ENCODE measurements around the gene CGB5.
"Not testable (repeated sequence)": the region's sequence is repeated elsewhere in the genome, so short reads cannot be mapped to it uniquely, and the experiment has no call there.

Gene CGB5

GRCh38 chr19:49070416-49070815, 26.8 kb downstream of the CGB5 start:
- Histone ChIP-seq H3K9me3 (ENCODE audit: control insufficient read depth, low read length) (no peaks in the 10 kb centered on the region), H3K27ac (ENCODE audit: insufficient read depth, low read depth, low read length, poor library complexity, severe bottlenecking) (no peak overlapping the region), H3K4me1 (ENCODE audit: control insufficient read depth, insufficient read depth, low read length) (peaks cover 9% of the 10 kb centered on the region), H3K27me3 (ENCODE audit: control insufficient read depth, insufficient read depth, low read length, poor library complexity, severe bottlenecking) (peaks cover 83% of the 10 kb centered on the region), H3K36me3 (ENCODE audit: control insufficient read depth, insufficient read depth, low read length) (no peaks in the 10 kb centered on the region), H3K4me3 (ENCODE audit: insufficient read depth, low read depth, low read length) (no peak overlapping the region)
- 94% methylated on average over 21 of the region's 21 CpGs for WGBS, 2 experiments

GRCh38 chr19:49071860-49072547, 28.4 kb downstream of the CGB5 start:
- H3K36me3 ChIP-seq (ENCODE audit: control insufficient read depth, insufficient read depth, low read length) = no peaks in the 10 kb centered on the region
- H3K27ac ChIP-seq (ENCODE audit: insufficient read depth, low read depth, low read length, poor library complexity, severe bottlenecking) = no peak overlapping the region
- no peaks in the 10 kb centered on the region for H3K9me3 ChIP-seq (ENCODE audit: control insufficient read depth, low read length)
- peaks cover 67% of the 10 kb centered on the region for H3K27me3 ChIP-seq (ENCODE audit: control insufficient read depth, insufficient read depth, low read length, poor library complexity, severe bottlenecking)
- 26% methylated on average over 93 of the region's 93 CpGs for WGBS, 2 experiments
- no peak overlapping the region for H3K4me3 ChIP-seq (ENCODE audit: insufficient read depth, low read depth, low read length)
- no peaks in the 10 kb centered on the region for H3K4me1 ChIP-seq (ENCODE audit: control insufficient read depth, insufficient read depth, low read length)

- WGBS, 2 experiments = 72 to 76% methylated on average over 21 to 22 of the region's 23 CpGs
- Histone ChIP-seq H3K9me3 (ENCODE audit: control insufficient read depth, low read length) (no peaks in the 10 kb centered on the region), H3K27ac (ENCODE audit: insufficient read depth, low read depth, low read length, poor library complexity, severe bottlenecking) (no peak overlapping the region), H3K36me3 (ENCODE audit: control insufficient read depth, insufficient read depth, low read length) (no peaks in the 10 kb centered on the region), H3K4me1 (ENCODE audit: control insufficient read depth, insufficient read depth, low read length) (no peaks in the 10 kb centered on the region), H3K4me3 (ENCODE audit: insufficient read depth, low read depth, low read length) (no peak overlapping the region), H3K27me3 (ENCODE audit: control insufficient read depth, insufficient read depth, low read length, poor library complexity, severe bottlenecking) (peaks cover 59% of the 10 kb centered on the region)
Observed at GRCh38 chr19:49073514-49074378, 30.1 kb downstream of the CGB5 start.

GRCh38 chr19:49074869-49075268, 31.2 kb downstream of the CGB5 start:
- WGBS, 2 experiments = 24 to 32% methylated on average over 7 to 8 of the region's 9 CpGs
- not testable (repeated sequence) for H3K9me3 ChIP-seq (ENCODE audit: control insufficient read depth, low read length); H3K36me3 ChIP-seq (ENCODE audit: control insufficient read depth, insufficient read depth, low read length); H3K4me3 ChIP-seq (ENCODE audit: insufficient read depth, low read depth, low read length); H3K27ac ChIP-seq (ENCODE audit: insufficient read depth, low read depth, low read length, poor library complexity, severe bottlenecking); H3K4me1 ChIP-seq (ENCODE audit: control insufficient read depth, insufficient read depth, low read length)
- H3K27me3 ChIP-seq (ENCODE audit: control insufficient read depth, insufficient read depth, low read length, poor library complexity, severe bottlenecking) = peaks cover 47% of the 10 kb centered on the region

DNA sequence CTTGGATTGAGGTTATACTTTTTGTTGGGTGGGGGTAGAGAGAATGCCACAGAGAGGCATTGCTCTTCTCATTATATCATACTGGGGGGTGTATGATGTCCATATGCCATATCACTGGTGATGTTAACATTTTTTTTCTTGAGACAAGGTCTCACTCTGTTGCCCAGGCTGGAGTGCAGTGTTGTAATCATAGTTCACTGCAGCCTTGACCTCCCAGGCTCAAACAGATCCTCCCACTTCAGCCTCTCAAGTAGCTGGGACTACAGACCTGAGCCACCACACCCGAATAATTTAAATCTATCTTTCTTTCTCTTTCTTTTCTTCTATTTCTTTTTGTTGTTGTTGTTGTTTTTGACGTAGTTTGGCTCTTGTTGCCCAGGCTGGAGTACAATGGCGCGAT, 36.7 kb downstream of the CGB5 start:
- Histone ChIP-seq H3K4me1 (ENCODE audit: control insufficient read depth, insufficient read depth, low read length) (no peaks in the 10 kb centered on the region), H3K27ac (ENCODE audit: insufficient read depth, low read depth, low read length, poor library complexity, severe bottlenecking) (no peak overlapping the region), H3K4me3 (ENCODE audit: insufficient read depth, low read depth, low read length) (no peak overlapping the region), H3K27me3 (ENCODE audit: control insufficient read depth, insufficient read depth, low read length, poor library complexity, severe bottlenecking) (peaks cover 10% of the 10 kb centered on the region), H3K36me3 (ENCODE audit: control insufficient read depth, insufficient read depth, low read length) (no peaks in the 10 kb centered on the region), H3K9me3 (ENCODE audit: control insufficient read depth, low read length) (no peaks in the 10 kb centered on the region)
- 85 to 90% methylated on average over 4 of the region's 4 CpGs for WGBS, 2 experiments

DNA sequence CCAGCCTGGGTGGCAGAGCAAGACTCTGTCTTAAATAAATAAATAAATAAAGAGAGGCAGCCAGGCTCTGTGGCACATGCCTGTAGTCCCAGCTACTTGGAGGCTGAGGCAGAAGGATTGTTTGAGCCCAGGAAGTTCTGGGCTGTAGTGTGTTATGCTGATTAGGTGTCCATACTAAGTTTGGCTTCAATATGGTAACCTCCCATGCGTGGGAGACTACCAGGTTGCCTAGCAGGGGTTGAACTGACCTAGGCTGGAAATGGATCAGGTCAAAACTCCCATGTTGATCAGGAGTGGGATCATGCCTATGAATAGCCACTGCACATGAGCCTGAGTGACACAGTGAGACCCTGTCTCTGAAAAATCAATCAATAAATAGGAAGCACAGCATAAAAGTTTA, 37.6 kb downstream of the CGB5 start:
- H3K4me3 ChIP-seq (ENCODE audit: insufficient read depth, low read depth, low read length) = no peak overlapping the region
- no peaks in the 10 kb centered on the region for H3K4me1 ChIP-seq (ENCODE audit: control insufficient read depth, insufficient read depth, low read length)
- no peaks in the 10 kb centered on the region for H3K36me3 ChIP-seq (ENCODE audit: control insufficient read depth, insufficient read depth, low read length)
- WGBS, 2 experiments = 80 to 81% methylated on average over 1 of the region's 1 CpG
- no peaks in the 10 kb centered on the region for H3K9me3 ChIP-seq (ENCODE audit: control insufficient read depth, low read length)
- peaks cover 10% of the 10 kb centered on the region for H3K27me3 ChIP-seq (ENCODE audit: control insufficient read depth, insufficient read depth, low read length, poor library complexity, severe bottlenecking)
- H3K27ac ChIP-seq (ENCODE audit: insufficient read depth, low read depth, low read length, poor library complexity, severe bottlenecking) = no peak overlapping the region

DNA sequence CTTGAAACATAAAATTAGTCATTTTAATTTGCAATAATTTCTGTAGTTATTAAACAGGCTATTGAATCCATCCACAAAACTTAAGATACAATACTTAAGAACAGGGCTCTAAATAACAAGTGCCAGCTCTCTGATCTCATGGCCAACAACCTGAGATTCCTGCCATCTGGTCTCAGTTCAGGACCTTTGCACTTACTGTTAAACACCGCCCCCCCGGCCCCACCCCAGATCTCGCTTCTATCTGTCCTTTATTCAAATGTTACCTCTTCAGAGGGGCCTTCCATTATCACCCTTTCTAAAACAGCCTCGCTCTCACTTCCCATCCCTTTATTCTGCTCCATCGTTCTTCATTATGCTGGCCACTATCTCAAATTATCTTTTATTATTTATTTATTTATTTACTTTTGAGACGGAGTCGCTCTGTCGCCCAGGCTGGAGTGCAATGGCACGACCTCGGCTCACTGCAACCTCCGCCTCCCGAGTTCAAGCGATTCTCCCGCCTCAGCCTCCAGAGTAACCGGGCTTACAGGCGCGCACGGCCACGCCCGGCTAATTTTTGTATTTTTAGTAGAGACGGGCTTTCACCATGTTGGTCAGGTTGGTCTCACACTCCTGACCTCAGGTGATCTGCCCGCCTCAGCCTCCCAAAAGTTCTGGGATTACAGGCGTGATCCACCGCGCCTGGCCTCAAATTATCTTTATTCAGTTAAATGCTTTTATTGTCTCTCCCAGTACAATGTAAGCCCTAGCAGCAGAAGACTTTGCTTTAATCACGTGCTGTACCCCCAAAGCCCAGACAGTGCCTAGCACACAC, 40.8 kb downstream of the CGB5 start:
- no peak overlapping the region for H3K27ac ChIP-seq (ENCODE audit: insufficient read depth, low read depth, low read length, poor library complexity, severe bottlenecking)
- peak overlapping the region; percentile 62 for H3K4me3 ChIP-seq (ENCODE audit: insufficient read depth, low read depth, low read length)
- peaks cover 10% of the 10 kb centered on the region for H3K27me3 ChIP-seq (ENCODE audit: control insufficient read depth, insufficient read depth, low read length, poor library complexity, severe bottlenecking)
- H3K9me3 ChIP-seq (ENCODE audit: control insufficient read depth, low read length) = no peaks in the 10 kb centered on the region
- peaks cover 4% of the 10 kb centered on the region for H3K4me1 ChIP-seq (ENCODE audit: control insufficient read depth, insufficient read depth, low read length)
- peaks cover 22% of the 10 kb centered on the region for H3K36me3 ChIP-seq (ENCODE audit: control insufficient read depth, insufficient read depth, low read length)
- 80 to 84% methylated on average over 26 of the region's 26 CpGs for WGBS, 2 experiments

GRCh38 chr19:49085020-49085867, 41.6 kb downstream of the CGB5 start, which contains the start of gene SNRNP70:
Gene SNRNP70 (plus strand): TSS chr19:49085451. CDS start chr19:49086415, 964 bp downstream.
- no peaks in the 10 kb centered on the region for H3K9me3 ChIP-seq (ENCODE audit: control insufficient read depth, low read length)
- WGBS, 2 experiments = 0% methylated on average over 89 of the region's 89 CpGs
- H3K4me1 ChIP-seq (ENCODE audit: control insufficient read depth, insufficient read depth, low read length) = peaks cover 4% of the 10 kb centered on the region

DNA sequence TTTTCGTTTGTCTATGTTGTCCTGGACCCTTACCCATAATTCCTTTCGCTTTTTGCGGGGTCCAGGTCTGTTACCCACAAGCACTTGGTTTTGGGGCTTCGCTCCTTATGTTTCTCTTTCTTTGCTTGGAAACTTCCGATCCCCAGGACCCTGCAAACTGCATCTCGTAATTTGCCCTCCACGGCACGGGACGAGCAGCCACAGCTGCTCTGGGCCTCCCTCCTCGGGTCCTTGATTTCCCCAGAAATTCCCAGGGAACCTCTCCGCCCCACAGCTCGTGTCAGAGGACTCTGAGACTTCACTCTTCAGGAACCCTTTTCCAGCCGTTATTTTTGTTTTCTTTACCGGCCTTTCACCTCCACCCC, 42.2 kb downstream of the CGB5 start:
- H3K36me3 ChIP-seq (ENCODE audit: control insufficient read depth, insufficient read depth, low read length) = peaks cover 33% of the 10 kb centered on the region
- H3K27me3 ChIP-seq (ENCODE audit: control insufficient read depth, insufficient read depth, low read length, poor library complexity, severe bottlenecking) = peaks cover 5% of the 10 kb centered on the region
- H3K4me3 ChIP-seq (ENCODE audit: insufficient read depth, low read depth, low read length) = peak overlapping the region; percentile 62
- H3K4me1 ChIP-seq (ENCODE audit: control insufficient read depth, insufficient read depth, low read length) = peaks cover 4% of the 10 kb centered on the region
- no peaks in the 10 kb centered on the region for H3K9me3 ChIP-seq (ENCODE audit: control insufficient read depth, low read length)
- WGBS, 2 experiments = 2 to 3% methylated on average over 14 of the region's 14 CpGs
- peak overlapping the region; percentile 66 for H3K27ac ChIP-seq (ENCODE audit: insufficient read depth, low read depth, low read length, poor library complexity, severe bottlenecking)

More at GRCh38 chr19:49085020-49085867, 41.6 kb downstream of the CGB5 start, which contains the start of gene SNRNP70:
- Histone ChIP-seq H3K4me3 (ENCODE audit: insufficient read depth, low read depth, low read length) (peak within 1 kb of the TSS; percentile 62), H3K27me3 (ENCODE audit: control insufficient read depth, insufficient read depth, low read length, poor library complexity, severe bottlenecking) (peaks cover 9% of the 10 kb centered on the region), H3K27ac (ENCODE audit: insufficient read depth, low read depth, low read length, poor library complexity, severe bottlenecking) (peak within 1 kb of the TSS; percentile 66), H3K36me3 (ENCODE audit: control insufficient read depth, insufficient read depth, low read length) (peaks cover 27% of the 10 kb centered on the region)
